ENCODE results near the gene REXO1. TPM values are rescaled to one million over a fixed set of nuclear protein-coding genes. Genes with fewer than 3 reads are reported as not detected.

Gene REXO1
- polyA plus RNA-seq, 2 of the 4 experiments (the other 2 are of a cell fraction): 5.6 to 13.8 TPM

GRCh38 chr19:1768248-1768647, 80.0 kb downstream of the REXO1 start:
- ATAC-seq: peak in 1 of 2 experiments; percentile 34; a peak in 3 of 6 replicates
- no peak for DNase-seq (ENCODE audit: low read depth in 1 of 2, low spot score in 1 of 2)
- 10% methylated on average over 10 of the region's 13 CpGs for WGBS (ENCODE audit: missing lambda C conversion rate)
- no peaks in the 10 kb centered on the region for H3K4me1 ChIP-seq
- H3K4me2 ChIP-seq: no peak overlapping the region
- ChIA-PET POLR2A (no interaction called here), CTCF (interaction anchor here (0.8 to 5.9 kb wide), 12 partner anchors 10 to 222 kb away, joined by 3 to 66 read pairs (median 4); no protein-coding TSS in a partner anchor)
- FAIRE-seq: no peak
- H3K4me3 ChIP-seq: no peak overlapping the region
- no peak overlapping the region for H3K27ac ChIP-seq
- TF ChIP-seq ZSCAN20 (CRISPR knock-in tag; IDR thresholded peaks at IDR 0.05): no peak
- no peak for TF ChIP-seq HEYL (CRISPR knock-in tag; IDR thresholded peaks at IDR 0.05)
- no peak for TF ChIP-seq ATOH8 (CRISPR knock-in tag; IDR thresholded peaks at IDR 0.05; ENCODE audit: low read depth)
- TF ChIP-seq USF2 (IDR thresholded peaks at IDR 0.05): no peak
- no peak for TF ChIP-seq RARB (CRISPR knock-in tag; IDR thresholded peaks at IDR 0.05)
- no peak for TF ChIP-seq RFX5 (IDR thresholded peaks at IDR 0.05)
- no peak for TF ChIP-seq HES2 (IDR thresholded peaks at IDR 0.05)
- no peak for TF ChIP-seq ZC3H11A (IDR thresholded peaks at IDR 0.05)
- TF ChIP-seq RAD21 (conservative IDR thresholded peaks at IDR 0.05 in 1 of 2, IDR thresholded peaks at IDR 0.05 in 1 of 2): no peak
- TF ChIP-seq PBX3 (IDR thresholded peaks at IDR 0.05): no peak
- TF ChIP-seq BHLHE40 (IDR thresholded peaks at IDR 0.05; ENCODE audit: low read depth, low read length): no peak
- no peak for TF ChIP-seq KDM1A (IDR thresholded peaks at IDR 0.05; ENCODE audit: low read depth)
- no peak for TF ChIP-seq CBX8 (IDR thresholded peaks at IDR 0.05)
- TF ChIP-seq MYC (IDR thresholded peaks at IDR 0.05; ENCODE audit: borderline replicate concordance, low read length): no peak
- TF ChIP-seq PHF8 (IDR thresholded peaks at IDR 0.05; ENCODE audit: borderline replicate concordance, low read depth): no peak
- no peak for TF ChIP-seq EHMT2 (IDR thresholded peaks at IDR 0.05; ENCODE audit: low read depth)
- no peak for TF ChIP-seq NR3C1 (IDR thresholded peaks at IDR 0.05)
- TF ChIP-seq REST (IDR thresholded peaks at IDR 0.05): no peak
- H3K9me3 ChIP-seq: peaks cover 22% of the 10 kb centered on the region

GRCh38 chr19:1767464-1767933, 80.8 kb downstream of the REXO1 start:
- no peak overlapping the region for H3K4me2 ChIP-seq

More at GRCh38 chr19:1767464-1767933, 80.8 kb downstream of the REXO1 start:
- no peak overlapping the region for H3K27ac ChIP-seq
- 3% methylated on average over 6 of the region's 21 CpGs for WGBS (ENCODE audit: missing lambda C conversion rate)
- ChIA-PET CTCF (interaction anchor here (0.7 to 5.9 kb wide), 22 partner anchors 10 to 221 kb away, joined by 3 to 66 read pairs (median 4); partner anchors contain the start of gene TCF3), POLR2A (no interaction called here)
- no peaks in the 10 kb centered on the region for H3K4me1 ChIP-seq
- TF ChIP-seq CTCF (IDR thresholded peaks at IDR 0.05): peak; percentile 77
- TF ChIP-seq JUNB (IDR thresholded peaks at IDR 0.05): no peak
- TF ChIP-seq MAZ (IDR thresholded peaks at IDR 0.05; ENCODE audit: borderline replicate concordance, low read depth, low read length): no peak
- TF ChIP-seq FOSL2 (IDR thresholded peaks at IDR 0.05): no peak
- TF ChIP-seq FOSL2 (CRISPR knock-in tag; IDR thresholded peaks at IDR 0.05): no peak
- no peak for TF ChIP-seq RCOR1 (IDR thresholded peaks at IDR 0.05; ENCODE audit: low read depth, low read length)
- no peak for TF ChIP-seq MYC (IDR thresholded peaks at IDR 0.05; ENCODE audit: borderline replicate concordance, low read length)
- peak; percentile 76 to 81 for TF ChIP-seq RAD21 (conservative IDR thresholded peaks at IDR 0.05 in 1 of 2, IDR thresholded peaks at IDR 0.05 in 1 of 2)
- TF ChIP-seq NR3C1 (IDR thresholded peaks at IDR 0.05): no peak
- TF ChIP-seq USF2 (IDR thresholded peaks at IDR 0.05): no peak
- TF ChIP-seq SMC3 (IDR thresholded peaks at IDR 0.05): peak; percentile 85
- TF ChIP-seq ZNF302 (CRISPR knock-in tag; IDR thresholded peaks at IDR 0.05): no peak
- no peak for TF ChIP-seq HES2 (IDR thresholded peaks at IDR 0.05)
- TF ChIP-seq MAFK (IDR thresholded peaks at IDR 0.05; ENCODE audit: partially characterized antibody): no peak
- FAIRE-seq: no peak
- DNase-seq (ENCODE audit: low read depth in 1 of 2, low spot score in 1 of 2): peak in 1 of 2 experiments; percentile 71
- peak in 1 of 2 experiments; percentile 77; a peak in 3 of 6 replicates for ATAC-seq
- no peak overlapping the region for H3K4me3 ChIP-seq
- peaks cover 22% of the 10 kb centered on the region for H3K9me3 ChIP-seq

Data from A549 (cell line).